A549 (cell line): ENCODE data around the gene PRKAR2B.

Experiments used
- BHLHE40 ChIP-seq: IDR thresholded peaks from 2 replicates; pipeline ENCODE4 v1.6.1; 2012; ENCODE audit warnings: low read depth, low read length, inconsistent platforms
- EP300 ChIP-seq, 2 experiments: fragments of >200 bp; sonication (Bioruptor Twin); formaldehyde crosslinking; IDR thresholded peaks; 2 replicates in 1 of 2; 3 replicates in 1 of 2; pipeline ENCODE4 v1.6.1; 2016 to 2017
- RCOR1 ChIP-seq: fragments of 150-350 bp; IDR thresholded peaks from 2 replicates; pipeline ENCODE4 v1.6.1; 2014; ENCODE audit warnings: antibody characterized with exemption, low read length, low read depth
- SREBF2 ChIP-seq: fragments of 450-650 bp; IDR thresholded peaks from 2 replicates; pipeline ENCODE4 v1.6.1; 2014; ENCODE audit warnings: mild to moderate bottlenecking, moderate library complexity
- TF ChIP-seq, protein P1 (sequence below): fragments of >200 bp; sonication (Bioruptor Twin); formaldehyde crosslinking; IDR thresholded peaks from 3 replicates; pipeline ENCODE4 v1.5.1; 2016
- TF ChIP-seq, protein P2 (sequence below): fragments of 250-450 bp; sonication (Bioruptor Pico); IDR thresholded peaks from 2 replicates; pipeline ENCODE4 v1.5.0; 2021; ENCODE audit warnings: mild to moderate bottlenecking, moderate library complexity, borderline replicate concordance

DNA sequence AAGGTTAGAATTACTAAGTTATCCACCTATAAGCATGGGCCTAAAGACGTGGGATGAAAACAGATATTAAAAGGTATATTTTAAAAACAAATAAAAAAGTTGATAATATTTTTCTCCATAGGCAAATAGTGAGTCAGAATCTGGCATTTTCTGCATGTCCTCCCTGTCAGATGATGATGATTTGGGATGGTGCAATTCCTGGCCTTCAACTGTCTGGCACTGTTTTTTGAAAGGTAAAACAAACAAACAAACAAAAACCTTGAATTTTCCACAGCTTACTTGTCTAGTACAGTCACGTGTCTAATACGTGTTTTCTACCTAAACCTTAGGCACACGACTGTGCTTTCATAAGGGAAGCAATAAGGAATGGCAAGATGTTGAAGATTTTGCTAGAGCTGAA lies 141.7 kb downstream of the PRKAR2B start:
- TF ChIP-seq, protein P1, sequence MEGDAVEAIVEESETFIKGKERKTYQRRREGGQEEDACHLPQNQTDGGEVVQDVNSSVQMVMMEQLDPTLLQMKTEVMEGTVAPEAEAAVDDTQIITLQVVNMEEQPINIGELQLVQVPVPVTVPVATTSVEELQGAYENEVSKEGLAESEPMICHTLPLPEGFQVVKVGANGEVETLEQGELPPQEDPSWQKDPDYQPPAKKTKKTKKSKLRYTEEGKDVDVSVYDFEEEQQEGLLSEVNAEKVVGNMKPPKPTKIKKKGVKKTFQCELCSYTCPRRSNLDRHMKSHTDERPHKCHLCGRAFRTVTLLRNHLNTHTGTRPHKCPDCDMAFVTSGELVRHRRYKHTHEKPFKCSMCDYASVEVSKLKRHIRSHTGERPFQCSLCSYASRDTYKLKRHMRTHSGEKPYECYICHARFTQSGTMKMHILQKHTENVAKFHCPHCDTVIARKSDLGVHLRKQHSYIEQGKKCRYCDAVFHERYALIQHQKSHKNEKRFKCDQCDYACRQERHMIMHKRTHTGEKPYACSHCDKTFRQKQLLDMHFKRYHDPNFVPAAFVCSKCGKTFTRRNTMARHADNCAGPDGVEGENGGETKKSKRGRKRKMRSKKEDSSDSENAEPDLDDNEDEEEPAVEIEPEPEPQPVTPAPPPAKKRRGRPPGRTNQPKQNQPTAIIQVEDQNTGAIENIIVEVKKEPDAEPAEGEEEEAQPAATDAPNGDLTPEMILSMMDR, result no peak
- TF ChIP-seq BHLHE40 (no peak), EP300 (IDR thresholded peaks at IDR 0.05) (no peak), RCOR1 (no peak), SREBF2 (no peak)
- TF ChIP-seq, protein P2, sequence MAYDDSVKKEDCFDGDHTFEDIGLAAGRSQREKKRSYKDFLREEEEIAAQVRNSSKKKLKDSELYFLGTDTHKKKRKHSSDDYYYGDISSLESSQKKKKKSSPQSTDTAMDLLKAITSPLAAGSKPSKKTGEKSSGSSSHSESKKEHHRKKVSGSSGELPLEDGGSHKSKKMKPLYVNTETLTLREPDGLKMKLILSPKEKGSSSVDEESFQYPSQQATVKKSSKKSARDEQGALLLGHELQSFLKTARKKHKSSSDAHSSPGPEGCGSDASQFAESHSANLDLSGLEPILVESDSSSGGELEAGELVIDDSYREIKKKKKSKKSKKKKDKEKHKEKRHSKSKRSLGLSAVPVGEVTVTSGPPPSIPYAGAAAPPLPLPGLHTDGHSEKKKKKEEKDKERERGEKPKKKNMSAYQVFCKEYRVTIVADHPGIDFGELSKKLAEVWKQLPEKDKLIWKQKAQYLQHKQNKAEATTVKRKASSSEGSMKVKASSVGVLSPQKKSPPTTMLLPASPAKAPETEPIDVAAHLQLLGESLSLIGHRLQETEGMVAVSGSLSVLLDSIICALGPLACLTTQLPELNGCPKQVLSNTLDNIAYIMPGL, result no peak
